ENCODE results near the gene MRPS30. TPM values are rescaled to one million over a fixed set of nuclear protein-coding genes. Genes with fewer than 3 reads are reported as not detected.

Gene MRPS30
- total and polyA plus RNA-seq, 10 of the 15 experiments (the other 5 are each of a cell fraction or from before 2014, with no cell fraction given), result 18.5 to 99.2 (median 61.8) TPM

- DNase-seq (ENCODE audit: low read depth, low spot score) (no peak), ATAC-seq (no peak), FAIRE-seq (no peak)
- no peak overlapping the region for H3K27ac ChIP-seq (ENCODE audit: control insufficient read depth, insufficient read depth)
- TF ChIP-seq CBFB (IDR thresholded peaks at IDR 0.05; ENCODE audit: low read depth) (no peak), CBX5 (IDR thresholded peaks at IDR 0.05; ENCODE audit: low read depth) (no peak), TARDBP (IDR thresholded peaks at IDR 0.05; ENCODE audit: borderline replicate concordance) (no peak)
- WGBS (ENCODE audit: insufficient coverage, insufficient replicate concordance, low lambda C conversion rate, missing lambda C conversion rate), result 44% methylated on average over 1 of the region's 1 CpG
- no peaks in the 10 kb centered on the region for H4K20me1 ChIP-seq (ENCODE audit: control insufficient read depth, insufficient read depth)
- H3K27me3 ChIP-seq (replicated peaks in 1 of 2; ENCODE audit: control insufficient read depth in 2 of 2, insufficient read depth in 2 of 2, low read length in 1 of 2), result no peaks in the 10 kb centered on the region
- H3K36me3 ChIP-seq (ENCODE audit: control insufficient read depth in 2 of 2, insufficient read depth in 2 of 2, low read length in 1 of 2), result no peaks in the 10 kb centered on the region
- no peak overlapping the region for H3K4me2 ChIP-seq (ENCODE audit: control insufficient read depth, insufficient read depth)
- ChIA-PET CTCF (no interaction called here), SMC1A (ENCODE audit: uncharacterized antibody, unreplicated experiment) (no interaction called here), RAD21 (ENCODE audit: unreplicated experiment) (no interaction called here), POLR2A (no interaction called here)
- no peak overlapping the region for H3K4me3 ChIP-seq
- in situ Hi-C loops (cut with MboI), result no loop called here
- H3K4me1 ChIP-seq (ENCODE audit: control insufficient read depth, insufficient read depth, low read length), result no peaks in the 10 kb centered on the region
- intact Hi-C loops (cut with micrococcal nuclease; ENCODE audit: unreplicated experiment), result no loop called here
- no peaks in the 10 kb centered on the region for H3K79me2 ChIP-seq (ENCODE audit: control insufficient read depth, insufficient read depth, low read length)
- BruUV-seq (replicated peaks), result no TSS peak
- peaks cover 6% of the 10 kb centered on the region; the same call in 1 of the 3 replicates for H3K9me3 ChIP-seq (replicated peaks; ENCODE audit: control insufficient read depth, insufficient read depth, low read length)
- no peak overlapping the region for H2AFZ ChIP-seq (ENCODE audit: control insufficient read depth, low read depth, low read length)
- no peak overlapping the region for H3K9ac ChIP-seq (ENCODE audit: control insufficient read depth, insufficient read depth, low read length)
Measured at GRCh38 chr5:44839018-44839681, 30.4 kb downstream of the MRPS30 start.

DNA sequence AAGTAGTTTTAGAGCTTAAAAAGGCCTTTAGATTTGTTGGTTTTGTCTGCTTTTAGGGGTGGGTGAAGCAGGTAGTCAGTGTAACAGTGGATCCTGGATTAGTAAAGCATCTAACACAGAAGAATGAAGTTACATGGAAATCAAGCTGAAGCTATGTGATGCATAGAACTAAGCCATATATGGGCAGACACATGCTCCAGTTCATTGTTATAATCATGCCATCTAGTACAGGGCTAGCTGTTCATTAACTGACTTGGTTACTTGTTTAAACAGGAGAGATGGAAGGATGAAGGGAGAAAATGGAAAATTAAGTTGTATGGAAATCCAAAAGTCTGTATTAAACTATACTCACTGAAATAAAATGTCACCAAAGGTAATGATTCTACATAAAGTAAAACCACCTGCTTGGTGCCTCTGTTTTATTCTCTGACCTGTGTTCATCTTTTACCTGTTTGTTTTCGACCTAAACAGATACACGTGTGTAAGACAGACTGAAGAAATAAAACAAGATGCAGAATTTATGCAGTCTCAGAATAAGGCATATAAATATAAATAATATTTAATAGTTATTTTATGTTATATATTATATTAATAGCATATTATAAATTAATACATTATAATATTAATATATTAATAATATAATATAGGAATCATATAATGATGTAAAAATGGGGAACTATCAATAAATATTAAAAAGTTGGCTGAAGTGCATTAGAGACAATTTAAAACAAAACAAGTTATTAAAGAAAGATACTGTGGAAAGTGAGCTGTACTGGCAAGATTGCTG, 33.9 kb downstream of the MRPS30 start:
- in situ Hi-C loops (cut with MboI), result no loop called here
- Histone ChIP-seq H3K27me3 (replicated peaks in 1 of 2; ENCODE audit: control insufficient read depth in 2 of 2, insufficient read depth in 2 of 2, low read length in 1 of 2) (no peaks in the 10 kb centered on the region), H2AFZ (ENCODE audit: control insufficient read depth, low read depth, low read length) (no peak overlapping the region), H3K4me2 (ENCODE audit: control insufficient read depth, insufficient read depth) (no peak overlapping the region), H3K36me3 (ENCODE audit: control insufficient read depth in 2 of 2, insufficient read depth in 2 of 2, low read length in 1 of 2) (no peaks in the 10 kb centered on the region), H3K9me3 (replicated peaks; ENCODE audit: control insufficient read depth, insufficient read depth, low read length) (peaks cover 6% of the 10 kb centered on the region; the same call in 1 of the 3 replicates), H3K79me2 (ENCODE audit: control insufficient read depth, insufficient read depth, low read length) (no peaks in the 10 kb centered on the region), H3K27ac (ENCODE audit: control insufficient read depth, insufficient read depth) (no peak overlapping the region), H4K20me1 (ENCODE audit: control insufficient read depth, insufficient read depth) (no peaks in the 10 kb centered on the region), H3K9ac (ENCODE audit: control insufficient read depth, insufficient read depth, low read length) (no peak overlapping the region), H3K4me1 (ENCODE audit: control insufficient read depth, insufficient read depth, low read length) (no peaks in the 10 kb centered on the region), H3K4me3 (no peak overlapping the region)
- no peak for TF ChIP-seq ZNF592 (IDR thresholded peaks at IDR 0.05)
- DNase-seq (ENCODE audit: low read depth, low spot score) (no peak), ATAC-seq (no peak), FAIRE-seq (no peak)
- WGBS (ENCODE audit: insufficient coverage, insufficient replicate concordance, low lambda C conversion rate, missing lambda C conversion rate), result 92% methylated on average over 2 of the region's 2 CpGs
- RAD21 ChIA-PET (ENCODE audit: unreplicated experiment), result no interaction called here
- no TSS peak for BruUV-seq (replicated peaks)
- SMC1A ChIA-PET (ENCODE audit: uncharacterized antibody, unreplicated experiment), result interaction anchor here (0.9 kb wide), 1 partner anchor 68 kb away, joined by 4 read pairs; no protein-coding TSS in a partner anchor
- CTCF ChIA-PET, result interaction anchor here (1.1 kb wide), 1 partner anchor 20 kb away, joined by 4 read pairs; no protein-coding TSS in a partner anchor
- POLR2A ChIA-PET, result interaction anchor here (0.9 kb wide), 1 partner anchor 933 kb away, joined by 3 read pairs; no protein-coding TSS in a partner anchor
- intact Hi-C loops (cut with micrococcal nuclease; ENCODE audit: unreplicated experiment), result no loop called here

Measured in GM12878 (cell line).